Measurements from ENCODE around the gene TNFRSF4. TPM values are rescaled to one million over a fixed set of nuclear protein-coding genes. Genes with fewer than 3 reads are reported as not detected.

TNFRSF4 gene
- total RNA-seq, 2 experiments from 2014 or later = 1.1 TPM; not detected in 1

DNA sequence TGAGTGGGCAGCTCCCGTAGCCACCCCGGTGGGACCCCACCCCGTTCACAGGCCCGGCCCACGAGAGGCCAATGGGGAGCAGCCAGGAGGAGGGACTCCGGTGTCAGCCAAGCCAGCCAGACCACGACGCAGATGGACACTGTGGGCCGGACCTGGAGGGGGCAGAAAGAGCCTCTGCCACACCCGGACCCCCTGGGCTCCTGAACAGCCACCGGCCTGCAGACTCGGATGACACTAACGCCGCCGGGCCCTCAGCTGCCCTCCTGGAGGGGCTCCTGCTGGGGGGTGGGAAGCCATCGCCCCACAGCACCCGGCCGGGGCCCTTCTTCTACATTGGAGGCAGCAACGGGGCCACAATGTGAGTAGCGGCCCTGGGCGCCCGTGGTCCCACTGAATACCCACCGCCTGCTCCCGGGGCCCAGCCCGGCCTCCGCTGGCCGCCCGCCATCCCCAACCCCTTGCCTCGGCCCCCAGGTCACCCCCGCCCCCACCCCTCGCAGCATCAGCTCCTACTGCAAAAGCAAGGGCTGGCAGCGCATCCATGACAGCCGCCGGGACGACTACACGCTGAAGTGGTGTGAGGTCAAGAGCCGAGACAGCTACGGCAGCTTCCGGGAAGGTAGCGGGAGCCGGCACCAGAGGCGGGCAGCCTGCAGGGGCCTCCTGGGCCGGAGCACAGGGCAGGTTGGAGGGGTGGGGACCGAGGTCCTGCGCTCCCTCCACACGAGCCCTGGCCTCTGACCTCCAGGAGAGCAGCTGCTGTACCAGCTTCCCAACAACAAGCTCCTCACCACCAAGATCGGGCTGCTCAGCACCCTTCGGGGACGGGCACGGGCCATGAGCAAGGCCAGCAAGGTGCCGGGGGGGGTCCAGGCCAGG, 33.7 kb downstream of the TNFRSF4 start:
- H3K9me2 ChIP-seq (ENCODE audit: insufficient read depth, low read length) = no peaks in the 10 kb centered on the region
- POLR2A ChIA-PET = no interaction called here
- no peak overlapping the region for H3K4me2 ChIP-seq (ENCODE audit: low read length)
- TF ChIP-seq CTCF (conservative IDR thresholded peaks at IDR 0.05; ENCODE audit: low read length) (no peak), EZH2phosphoT487 (IDR thresholded peaks at IDR 0.05; ENCODE audit: borderline replicate concordance, low read depth, low read length) (no peak)
- no peak overlapping the region for H3K27ac ChIP-seq (ENCODE audit: low read depth, low read length, poor library complexity, severe bottlenecking)
- H3K4me3 ChIP-seq (ENCODE audit: low read depth, low read length, poor library complexity, severe bottlenecking) = no peak overlapping the region
- no TSS peak for BruUV-seq (replicated peaks)
- H2AFZ ChIP-seq (ENCODE audit: low read length) = no peak overlapping the region
- no peaks in the 10 kb centered on the region for H3K36me3 ChIP-seq (ENCODE audit: insufficient read depth, low read length)
- no peaks in the 10 kb centered on the region for H3K79me2 ChIP-seq (ENCODE audit: insufficient read depth, low read depth, low read length)
- intact Hi-C loops (cut with micrococcal nuclease; ENCODE audit: unreplicated experiment) = no loop called here
- H3K9me3 ChIP-seq (ENCODE audit: low read length) = no peaks in the 10 kb centered on the region
- no peak for DNase-seq (ENCODE audit: low spot score)
- H4K20me1 ChIP-seq (ENCODE audit: insufficient read depth, low read length) = no peaks in the 10 kb centered on the region
- CTCF ChIA-PET (ENCODE audit: unreplicated experiment) = no interaction called here
- H3K4me1 ChIP-seq (ENCODE audit: insufficient read depth, low read length, poor library complexity, severe bottlenecking) = no peaks in the 10 kb centered on the region

DNA sequence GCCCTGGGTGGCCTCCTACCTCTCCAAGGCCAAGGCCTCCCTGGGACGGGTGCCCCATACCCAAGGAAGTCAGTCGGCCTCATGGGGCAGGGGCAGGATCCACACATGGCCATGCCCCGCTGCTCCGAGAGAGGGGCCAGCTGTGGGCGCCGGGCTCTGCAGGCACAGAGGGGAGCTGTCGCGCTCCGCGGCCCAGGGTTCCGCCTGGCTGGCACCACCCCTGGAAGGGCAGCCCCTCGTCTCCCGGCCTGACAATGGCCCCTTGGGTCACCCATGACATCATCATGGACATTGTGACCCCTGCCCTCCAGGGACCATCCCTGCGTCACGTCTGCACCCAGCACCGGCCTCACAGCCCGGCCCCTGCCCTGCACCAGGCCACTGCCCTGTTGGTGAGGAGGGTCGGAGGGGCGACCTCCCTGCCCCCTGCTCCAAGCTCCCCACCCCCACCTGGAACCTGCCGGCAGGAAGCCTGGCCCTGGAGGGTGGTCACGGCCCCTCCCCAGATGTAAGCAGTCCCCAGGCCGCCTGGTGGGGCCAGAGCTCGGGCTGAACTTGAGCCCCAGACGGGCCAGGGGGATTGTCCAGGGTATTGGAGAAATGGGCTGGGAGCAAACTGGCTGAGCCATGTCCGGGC, 34.5 kb downstream of the TNFRSF4 start:
- no peaks in the 10 kb centered on the region for H3K36me3 ChIP-seq (ENCODE audit: insufficient read depth, low read length)
- no peak overlapping the region for H2AFZ ChIP-seq (ENCODE audit: low read length)
- intact Hi-C loops (cut with micrococcal nuclease; ENCODE audit: unreplicated experiment) = no loop called here
- H3K27ac ChIP-seq (ENCODE audit: low read depth, low read length, poor library complexity, severe bottlenecking) = no peak overlapping the region
- H4K20me1 ChIP-seq (ENCODE audit: insufficient read depth, low read length) = no peaks in the 10 kb centered on the region
- no peaks in the 10 kb centered on the region for H3K9me2 ChIP-seq (ENCODE audit: insufficient read depth, low read length)
- no peak overlapping the region for H3K4me3 ChIP-seq (ENCODE audit: low read depth, low read length, poor library complexity, severe bottlenecking)
- no peaks in the 10 kb centered on the region for H3K4me1 ChIP-seq (ENCODE audit: insufficient read depth, low read length, poor library complexity, severe bottlenecking)
- TF ChIP-seq CTCF (conservative IDR thresholded peaks at IDR 0.05; ENCODE audit: low read length) = no peak
- no peak for TF ChIP-seq EZH2phosphoT487 (IDR thresholded peaks at IDR 0.05; ENCODE audit: borderline replicate concordance, low read depth, low read length)
- no peaks in the 10 kb centered on the region for H3K9me3 ChIP-seq (ENCODE audit: low read length)
- no peaks in the 10 kb centered on the region for H3K79me2 ChIP-seq (ENCODE audit: insufficient read depth, low read depth, low read length)
- CTCF ChIA-PET (ENCODE audit: unreplicated experiment) = no interaction called here
- no peak overlapping the region for H3K4me2 ChIP-seq (ENCODE audit: low read length)
- POLR2A ChIA-PET = no interaction called here
- BruUV-seq (replicated peaks) = no TSS peak
- no peak for DNase-seq (ENCODE audit: low spot score)

GRCh38 chr1:1178794-1179331, 35.1 kb downstream of the TNFRSF4 start:
- H3K27ac ChIP-seq (ENCODE audit: low read depth, low read length, poor library complexity, severe bottlenecking) = no peak overlapping the region
- H3K4me2 ChIP-seq (ENCODE audit: low read length) = no peak overlapping the region
- no peak overlapping the region for H2AFZ ChIP-seq (ENCODE audit: low read length)

More at GRCh38 chr1:1178794-1179331, 35.1 kb downstream of the TNFRSF4 start:
- no peaks in the 10 kb centered on the region for H3K36me3 ChIP-seq (ENCODE audit: insufficient read depth, low read length)
- TF ChIP-seq CTCF (conservative IDR thresholded peaks at IDR 0.05; ENCODE audit: low read length) = no peak
- no peak for TF ChIP-seq EZH2phosphoT487 (IDR thresholded peaks at IDR 0.05; ENCODE audit: borderline replicate concordance, low read depth, low read length)
- intact Hi-C loops (cut with micrococcal nuclease; ENCODE audit: unreplicated experiment) = no loop called here
- H3K9me3 ChIP-seq (ENCODE audit: low read length) = no peaks in the 10 kb centered on the region
- no peaks in the 10 kb centered on the region for H4K20me1 ChIP-seq (ENCODE audit: insufficient read depth, low read length)
- ChIA-PET CTCF (ENCODE audit: unreplicated experiment) (no interaction called here), POLR2A (no interaction called here)
- H3K79me2 ChIP-seq (ENCODE audit: insufficient read depth, low read depth, low read length) = no peaks in the 10 kb centered on the region
- H3K4me3 ChIP-seq (ENCODE audit: low read depth, low read length, poor library complexity, severe bottlenecking) = no peak overlapping the region
- DNase-seq (ENCODE audit: low spot score) = no peak
- no peaks in the 10 kb centered on the region for H3K4me1 ChIP-seq (ENCODE audit: insufficient read depth, low read length, poor library complexity, severe bottlenecking)
- BruUV-seq (replicated peaks) = no TSS peak
- H3K9me2 ChIP-seq (ENCODE audit: insufficient read depth, low read length) = no peaks in the 10 kb centered on the region

All from OCI-LY7 (cell line).